ENCODE measurements around the gene PSAP.

PSAP gene

GRCh38 chr10:71823356-71823755 lies 27.7 kb downstream of the PSAP start:
- H3K36me3 ChIP-seq (ENCODE audit: insufficient read depth, low read length) = peaks cover 87% of the 10 kb centered on the region
- H3K4me3 ChIP-seq (ENCODE audit: low read length) = no peak overlapping the region
- no peaks in the 10 kb centered on the region for H3K4me1 ChIP-seq (ENCODE audit: insufficient read depth, low read length)
- no peak overlapping the region for H2AFZ ChIP-seq (ENCODE audit: low read depth, low read length)
- H3K27me3 ChIP-seq (ENCODE audit: insufficient read depth, low read length) = no peaks in the 10 kb centered on the region
- no peaks in the 10 kb centered on the region for H3K9me3 ChIP-seq (ENCODE audit: low read length)

- Histone ChIP-seq H3K9me3 (ENCODE audit: low read length) (no peaks in the 10 kb centered on the region), H3K4me3 (ENCODE audit: low read length) (no peak overlapping the region), H3K36me3 (ENCODE audit: insufficient read depth, low read length) (peaks cover 96% of the 10 kb centered on the region), H3K27me3 (ENCODE audit: insufficient read depth, low read length) (no peaks in the 10 kb centered on the region), H2AFZ (ENCODE audit: low read depth, low read length) (no peak overlapping the region), H3K4me1 (ENCODE audit: insufficient read depth, low read length) (no peaks in the 10 kb centered on the region)
Observed at GRCh38 chr10:71821909-71822763, 28.9 kb downstream of the PSAP start.

- Histone ChIP-seq H3K36me3 (ENCODE audit: insufficient read depth, low read length) (peaks cover 97% of the 10 kb centered on the region), H3K4me3 (ENCODE audit: low read length) (no peak overlapping the region), H3K4me1 (ENCODE audit: insufficient read depth, low read length) (no peaks in the 10 kb centered on the region), H2AFZ (ENCODE audit: low read depth, low read length) (no peak overlapping the region), H3K27me3 (ENCODE audit: insufficient read depth, low read length) (no peaks in the 10 kb centered on the region), H3K9me3 (ENCODE audit: low read length) (no peaks in the 10 kb centered on the region)
Observed at GRCh38 chr10:71820966-71821365, 30.1 kb downstream of the PSAP start.

GRCh38 chr10:71819985-71820384 lies 31.1 kb downstream of the PSAP start:
- Histone ChIP-seq H3K27me3 (ENCODE audit: insufficient read depth, low read length) (no peaks in the 10 kb centered on the region), H2AFZ (ENCODE audit: low read depth, low read length) (no peak overlapping the region), H3K4me1 (ENCODE audit: insufficient read depth, low read length) (no peaks in the 10 kb centered on the region), H3K9me3 (ENCODE audit: low read length) (no peaks in the 10 kb centered on the region), H3K36me3 (ENCODE audit: insufficient read depth, low read length) (peaks cover 96% of the 10 kb centered on the region), H3K4me3 (ENCODE audit: low read length) (no peak overlapping the region)

- H3K27me3 ChIP-seq (ENCODE audit: insufficient read depth, low read length) = no peaks in the 10 kb centered on the region
- H2AFZ ChIP-seq (ENCODE audit: low read depth, low read length) = no peak overlapping the region
- no peaks in the 10 kb centered on the region for H3K9me3 ChIP-seq (ENCODE audit: low read length)
- peaks cover 93% of the 10 kb centered on the region for H3K36me3 ChIP-seq (ENCODE audit: insufficient read depth, low read length)
- no peaks in the 10 kb centered on the region for H3K4me1 ChIP-seq (ENCODE audit: insufficient read depth, low read length)
- H3K4me3 ChIP-seq (ENCODE audit: low read length) = no peak overlapping the region
Observed at GRCh38 chr10:71819441-71819861, 31.6 kb downstream of the PSAP start.

GRCh38 chr10:71818674-71819260 lies 32.3 kb downstream of the PSAP start:
- Histone ChIP-seq H3K27me3 (ENCODE audit: insufficient read depth, low read length) (no peaks in the 10 kb centered on the region), H3K4me3 (ENCODE audit: low read length) (no peak overlapping the region), H2AFZ (ENCODE audit: low read depth, low read length) (no peak overlapping the region), H3K4me1 (ENCODE audit: insufficient read depth, low read length) (no peaks in the 10 kb centered on the region), H3K36me3 (ENCODE audit: insufficient read depth, low read length) (peaks cover 89% of the 10 kb centered on the region), H3K9me3 (ENCODE audit: low read length) (no peaks in the 10 kb centered on the region)

- Histone ChIP-seq H3K36me3 (ENCODE audit: insufficient read depth, low read length) (peaks cover 86% of the 10 kb centered on the region), H3K27me3 (ENCODE audit: insufficient read depth, low read length) (no peaks in the 10 kb centered on the region), H3K4me3 (ENCODE audit: low read length) (no peak overlapping the region), H3K4me1 (ENCODE audit: insufficient read depth, low read length) (no peaks in the 10 kb centered on the region), H3K9me3 (ENCODE audit: low read length) (no peaks in the 10 kb centered on the region), H2AFZ (ENCODE audit: low read depth, low read length) (no peak overlapping the region)
Observed at GRCh38 chr10:71817831-71818655, 33.0 kb downstream of the PSAP start.

GRCh38 chr10:71816936-71817618 lies 34.0 kb downstream of the PSAP start:
- Histone ChIP-seq H2AFZ (ENCODE audit: low read depth, low read length) (no peak overlapping the region), H3K36me3 (ENCODE audit: insufficient read depth, low read length) (peaks cover 78% of the 10 kb centered on the region), H3K27me3 (ENCODE audit: insufficient read depth, low read length) (no peaks in the 10 kb centered on the region), H3K4me1 (ENCODE audit: insufficient read depth, low read length) (no peaks in the 10 kb centered on the region), H3K4me3 (ENCODE audit: low read length) (no peak overlapping the region), H3K9me3 (ENCODE audit: low read length) (no peaks in the 10 kb centered on the region)

GRCh38 chr10:71816421-71816851 lies 34.6 kb downstream of the PSAP start:
- Histone ChIP-seq H3K9me3 (ENCODE audit: low read length) (no peaks in the 10 kb centered on the region), H3K36me3 (ENCODE audit: insufficient read depth, low read length) (peaks cover 72% of the 10 kb centered on the region), H3K4me1 (ENCODE audit: insufficient read depth, low read length) (no peaks in the 10 kb centered on the region), H3K27me3 (ENCODE audit: insufficient read depth, low read length) (no peaks in the 10 kb centered on the region), H3K4me3 (ENCODE audit: low read length) (no peak overlapping the region), H2AFZ (ENCODE audit: low read depth, low read length) (no peak overlapping the region)

GRCh38 chr10:71815515-71816130 lies 35.4 kb downstream of the PSAP start:
- no peaks in the 10 kb centered on the region for H3K9me3 ChIP-seq (ENCODE audit: low read length)
- no peaks in the 10 kb centered on the region for H3K4me1 ChIP-seq (ENCODE audit: insufficient read depth, low read length)
- no peak overlapping the region for H2AFZ ChIP-seq (ENCODE audit: low read depth, low read length)
- peaks cover 64% of the 10 kb centered on the region for H3K36me3 ChIP-seq (ENCODE audit: insufficient read depth, low read length)
- no peak overlapping the region for H3K4me3 ChIP-seq (ENCODE audit: low read length)
- H3K27me3 ChIP-seq (ENCODE audit: insufficient read depth, low read length) = no peaks in the 10 kb centered on the region

- Histone ChIP-seq H3K4me3 (ENCODE audit: low read length) (no peak overlapping the region), H3K4me1 (ENCODE audit: insufficient read depth, low read length) (no peaks in the 10 kb centered on the region), H3K9me3 (ENCODE audit: low read length) (no peaks in the 10 kb centered on the region), H2AFZ (ENCODE audit: low read depth, low read length) (no peak overlapping the region), H3K36me3 (ENCODE audit: insufficient read depth, low read length) (peaks cover 58% of the 10 kb centered on the region), H3K27me3 (ENCODE audit: insufficient read depth, low read length) (no peaks in the 10 kb centered on the region)
Observed at GRCh38 chr10:71814922-71815411, 36.1 kb downstream of the PSAP start.

- H2AFZ ChIP-seq (ENCODE audit: low read depth, low read length) = no peak overlapping the region
- no peaks in the 10 kb centered on the region for H3K27me3 ChIP-seq (ENCODE audit: insufficient read depth, low read length)
- no peaks in the 10 kb centered on the region for H3K9me3 ChIP-seq (ENCODE audit: low read length)
- no peak overlapping the region for H3K4me3 ChIP-seq (ENCODE audit: low read length)
- no peaks in the 10 kb centered on the region for H3K4me1 ChIP-seq (ENCODE audit: insufficient read depth, low read length)
- peaks cover 39% of the 10 kb centered on the region for H3K36me3 ChIP-seq (ENCODE audit: insufficient read depth, low read length)
Observed at GRCh38 chr10:71812913-71813590, 38.0 kb downstream of the PSAP start.
